GM19467 (cell line): ENCODE results near the gene RND1.

Experiments used
- ATAC-seq: cut with Tn5 transposase; IDR thresholded peaks from one replicate; pipeline ENCODE4 v1.9.1; 2021; ENCODE audit warnings: mild to moderate bottlenecking, moderate library complexity; ENCODE audit not compliant: unreplicated experiment

Gene RND1

GRCh38 chr12:48828841-48829575 is 36.7 kb downstream of the RND1 start:
- no peak for ATAC-seq

DNA sequence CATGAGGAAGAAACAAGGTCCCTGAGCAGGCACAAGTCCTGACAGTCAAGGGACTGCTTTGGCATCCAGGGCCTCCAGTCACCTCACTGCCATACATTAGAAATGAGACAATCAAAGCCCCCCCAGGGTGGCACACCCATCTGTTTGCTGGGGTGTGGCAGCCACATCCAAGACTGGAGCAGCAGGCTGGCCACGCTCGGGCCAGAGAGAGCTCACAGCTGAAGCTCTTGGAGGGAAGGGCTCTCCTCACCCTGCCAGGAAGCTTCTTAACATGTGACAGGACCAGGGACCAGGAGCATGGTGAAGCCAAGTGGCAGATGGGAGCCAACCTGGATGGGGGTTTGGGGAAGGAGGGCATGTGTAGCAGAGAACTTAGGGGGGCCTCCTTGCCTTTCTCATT is 37.4 kb downstream of the RND1 start:
- no peak for ATAC-seq

DNA sequence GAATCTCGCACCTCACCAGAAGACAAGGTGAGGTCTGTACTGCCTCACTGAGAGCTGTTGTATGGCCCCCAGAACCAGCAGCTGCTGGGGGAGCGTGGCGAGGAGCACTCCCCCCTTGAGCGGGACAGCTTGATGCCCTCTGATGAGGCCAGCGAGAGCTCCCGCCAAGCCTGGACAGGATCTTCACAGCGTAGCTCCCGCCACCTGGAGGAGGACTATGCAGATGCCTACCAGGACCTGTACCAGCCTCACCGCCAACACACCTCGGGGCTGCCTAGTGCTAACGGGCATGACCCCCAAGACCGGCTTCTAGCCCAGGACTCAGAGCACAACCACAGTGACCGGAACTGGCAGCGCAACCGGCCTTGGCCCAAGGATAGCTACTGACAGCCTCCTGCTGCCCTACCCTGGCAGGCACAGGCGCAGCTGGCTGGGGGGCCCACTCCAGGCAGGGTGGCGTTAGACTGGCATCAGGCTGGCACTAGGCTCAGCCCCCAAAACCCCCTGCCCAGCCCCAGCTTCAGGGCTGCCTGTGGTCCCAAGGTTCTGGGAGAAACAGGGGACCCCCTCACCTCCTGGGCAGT is 38.1 kb downstream of the RND1 start:
- no peak for ATAC-seq

- no peak for ATAC-seq
Observed at GRCh38 chr12:48827026-48827425, 38.6 kb downstream of the RND1 start.

DNA sequence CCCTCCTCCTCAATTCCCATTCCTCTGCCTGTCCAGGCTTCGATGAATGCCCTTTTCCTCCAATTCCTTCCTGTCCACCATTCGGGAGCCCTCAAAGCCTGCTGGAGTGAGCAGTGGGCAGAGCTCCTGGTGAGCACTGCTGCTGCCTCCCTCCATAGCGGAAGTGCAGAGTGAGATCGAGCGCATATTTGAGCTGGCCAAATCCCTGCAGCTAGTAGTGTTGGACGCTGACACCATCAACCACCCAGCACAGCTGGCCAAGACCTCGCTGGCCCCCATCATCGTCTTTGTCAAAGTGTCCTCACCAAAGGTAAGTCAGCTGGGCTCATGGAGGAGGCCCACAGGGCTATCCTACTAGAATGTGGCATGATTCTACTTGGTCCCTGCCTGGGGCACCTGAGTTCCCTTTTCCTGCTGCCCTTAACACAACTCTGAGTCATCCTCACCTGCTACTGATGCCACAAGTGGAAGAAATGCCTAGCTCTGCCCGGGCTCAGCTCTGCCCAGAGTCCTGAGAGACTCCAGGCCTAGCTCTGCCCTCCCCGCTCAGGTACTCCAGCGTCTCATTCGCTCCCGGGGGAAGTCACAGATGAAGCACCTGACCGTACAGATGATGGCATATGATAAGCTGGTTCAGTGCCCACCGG is 39.3 kb downstream of the RND1 start:
- ATAC-seq: no peak

- no peak for ATAC-seq
Observed at GRCh38 chr12:48824905-48825304, 40.8 kb downstream of the RND1 start.

DNA sequence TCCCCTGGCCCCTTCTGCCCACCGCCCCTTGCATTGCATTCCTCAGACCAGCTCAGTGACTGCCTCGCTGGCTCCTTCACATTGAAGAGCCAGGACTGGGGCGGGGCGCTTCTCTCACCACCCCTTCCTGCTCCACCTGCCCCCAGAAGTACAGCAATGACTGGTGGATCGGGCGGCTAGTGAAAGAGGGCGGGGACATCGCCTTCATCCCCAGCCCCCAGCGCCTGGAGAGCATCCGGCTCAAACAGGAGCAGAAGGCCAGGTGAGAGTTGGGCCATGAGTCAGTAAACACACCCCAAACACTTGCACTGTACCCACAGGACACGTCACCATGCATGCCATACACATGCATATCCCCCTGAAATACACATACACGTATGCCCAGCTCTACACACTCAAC is 41.6 kb downstream of the RND1 start:
- ATAC-seq: no peak

DNA sequence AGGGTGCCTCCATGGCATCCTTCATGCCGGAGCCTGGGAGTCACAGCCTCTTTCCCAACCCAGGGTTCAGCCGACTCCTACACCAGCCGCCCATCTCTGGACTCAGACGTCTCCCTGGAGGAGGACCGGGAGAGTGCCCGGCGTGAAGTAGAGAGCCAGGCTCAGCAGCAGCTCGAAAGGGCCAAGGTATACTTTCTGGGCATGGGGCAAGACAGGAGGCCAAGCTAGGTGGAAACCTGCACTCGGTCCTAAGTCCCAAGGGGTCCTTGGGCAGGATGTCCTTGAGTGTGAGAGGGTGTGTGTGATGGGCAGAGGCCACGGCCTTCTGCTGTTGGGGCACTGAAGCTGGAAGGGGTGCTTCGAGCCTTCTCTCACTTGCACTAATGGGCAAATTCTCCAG is 42.4 kb downstream of the RND1 start:
- no peak for ATAC-seq

DNA sequence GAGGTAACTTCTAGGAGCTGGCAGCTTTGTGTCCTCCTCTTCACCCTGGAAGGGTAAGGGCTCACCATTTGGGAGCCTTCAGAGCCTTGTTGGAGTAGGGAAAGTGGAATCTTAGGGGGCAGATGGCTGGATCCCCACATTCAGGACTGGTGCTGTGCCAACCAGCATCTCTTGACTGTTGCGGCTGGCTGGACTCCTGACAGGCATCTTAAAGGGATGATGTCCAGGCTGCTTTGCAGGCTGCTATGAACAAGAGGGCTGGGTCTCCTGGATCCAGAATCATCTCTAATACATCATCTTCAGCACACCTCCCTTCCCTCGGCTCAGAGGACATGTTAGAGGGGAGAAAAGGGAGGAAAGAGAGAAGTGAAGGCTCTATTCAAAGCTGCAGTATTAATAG is 43.0 kb downstream of the RND1 start:
- no peak for ATAC-seq

DNA sequence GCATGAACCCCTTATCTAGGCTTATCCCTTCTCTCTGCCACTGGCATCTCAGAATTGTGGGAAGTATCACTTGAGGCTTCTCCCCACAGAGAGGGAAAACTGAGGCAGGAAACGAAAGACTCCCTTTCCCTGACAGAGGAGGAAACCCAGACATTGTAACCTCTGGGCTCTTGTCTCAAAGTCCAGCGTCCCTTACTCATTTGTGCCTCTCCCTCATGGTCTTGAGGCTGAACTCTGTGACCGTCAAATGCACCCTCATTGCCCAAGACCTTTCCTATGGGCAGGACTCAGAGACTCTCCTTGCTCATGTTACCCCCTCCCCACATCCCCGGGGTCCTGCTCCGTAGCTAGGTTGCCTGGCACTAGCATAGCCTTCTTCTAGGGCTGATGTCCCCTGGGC is 43.5 kb downstream of the RND1 start:
- no peak for ATAC-seq

DNA sequence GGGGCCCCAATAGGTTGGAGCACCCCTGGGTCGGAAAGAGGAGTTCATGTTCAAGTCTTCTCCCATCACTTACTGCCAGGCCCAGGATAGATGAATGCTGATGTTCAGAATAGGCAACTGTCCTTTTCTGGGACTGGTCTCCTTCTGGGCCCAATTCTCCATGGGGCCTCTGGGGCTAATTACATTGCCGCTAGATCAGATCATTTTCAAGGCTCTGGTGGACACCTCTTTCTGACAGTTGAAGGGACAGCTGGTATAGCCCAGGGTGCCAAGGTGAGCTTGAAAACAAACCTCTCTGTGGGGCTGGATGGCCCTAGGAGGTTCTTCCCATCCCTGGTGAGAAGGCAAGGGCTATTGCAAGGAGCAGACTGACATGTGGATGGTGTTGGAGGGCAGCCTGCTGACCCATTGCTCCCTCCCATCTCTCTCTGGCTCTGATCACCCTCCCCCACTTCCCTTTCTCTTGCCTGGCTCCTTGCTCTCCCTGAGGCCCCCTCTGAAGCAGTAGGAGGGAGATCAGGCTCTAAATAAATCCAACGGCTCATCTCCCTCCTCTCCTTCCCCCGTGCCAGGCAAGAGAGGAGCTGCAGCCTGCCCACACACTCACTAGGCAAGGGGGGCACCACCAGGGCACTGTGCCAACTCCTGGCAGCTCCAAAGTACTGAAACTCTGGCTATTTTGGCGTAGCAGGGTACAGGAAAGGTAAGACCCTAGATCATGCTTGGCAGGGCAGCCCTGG is 45.5 kb downstream of the RND1 start:
- ATAC-seq: no peak

DNA sequence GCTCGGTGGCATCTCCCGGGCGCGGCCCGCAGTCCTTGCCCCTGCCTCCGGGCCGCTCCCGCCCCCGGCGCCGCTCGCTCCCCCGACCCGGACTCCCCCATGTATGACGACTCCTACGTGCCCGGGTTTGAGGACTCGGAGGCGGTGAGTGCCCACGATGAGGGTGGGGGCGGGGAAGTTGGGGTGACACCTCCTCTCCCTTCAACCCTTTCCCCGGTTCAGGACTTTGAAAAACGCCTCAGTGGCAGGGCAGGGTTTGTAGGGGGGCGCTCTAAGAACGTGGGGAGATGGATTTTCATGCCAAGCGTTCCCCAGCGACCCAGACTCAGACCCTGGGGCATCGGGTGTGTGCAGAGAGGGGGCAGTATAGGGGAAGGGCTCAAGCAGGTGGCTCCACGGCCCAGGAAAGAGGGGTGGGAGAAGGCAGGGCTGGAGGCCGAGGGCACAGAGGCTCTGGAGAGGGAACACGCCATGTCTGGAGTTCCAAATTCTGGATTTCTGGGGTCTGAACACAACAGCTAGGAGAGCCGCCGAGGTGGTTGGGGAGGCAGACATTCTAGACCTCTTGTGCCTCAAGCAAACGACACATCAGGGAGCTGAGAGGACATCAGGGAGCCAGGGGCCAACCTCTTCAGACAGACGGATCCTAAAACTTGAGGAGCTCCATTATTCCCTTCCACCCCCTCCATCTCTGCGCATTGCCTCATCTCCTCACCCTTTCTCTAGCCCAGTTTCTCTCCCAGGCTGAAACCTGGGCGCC is 46.7 kb downstream of the RND1 start:
- no peak for ATAC-seq

DNA sequence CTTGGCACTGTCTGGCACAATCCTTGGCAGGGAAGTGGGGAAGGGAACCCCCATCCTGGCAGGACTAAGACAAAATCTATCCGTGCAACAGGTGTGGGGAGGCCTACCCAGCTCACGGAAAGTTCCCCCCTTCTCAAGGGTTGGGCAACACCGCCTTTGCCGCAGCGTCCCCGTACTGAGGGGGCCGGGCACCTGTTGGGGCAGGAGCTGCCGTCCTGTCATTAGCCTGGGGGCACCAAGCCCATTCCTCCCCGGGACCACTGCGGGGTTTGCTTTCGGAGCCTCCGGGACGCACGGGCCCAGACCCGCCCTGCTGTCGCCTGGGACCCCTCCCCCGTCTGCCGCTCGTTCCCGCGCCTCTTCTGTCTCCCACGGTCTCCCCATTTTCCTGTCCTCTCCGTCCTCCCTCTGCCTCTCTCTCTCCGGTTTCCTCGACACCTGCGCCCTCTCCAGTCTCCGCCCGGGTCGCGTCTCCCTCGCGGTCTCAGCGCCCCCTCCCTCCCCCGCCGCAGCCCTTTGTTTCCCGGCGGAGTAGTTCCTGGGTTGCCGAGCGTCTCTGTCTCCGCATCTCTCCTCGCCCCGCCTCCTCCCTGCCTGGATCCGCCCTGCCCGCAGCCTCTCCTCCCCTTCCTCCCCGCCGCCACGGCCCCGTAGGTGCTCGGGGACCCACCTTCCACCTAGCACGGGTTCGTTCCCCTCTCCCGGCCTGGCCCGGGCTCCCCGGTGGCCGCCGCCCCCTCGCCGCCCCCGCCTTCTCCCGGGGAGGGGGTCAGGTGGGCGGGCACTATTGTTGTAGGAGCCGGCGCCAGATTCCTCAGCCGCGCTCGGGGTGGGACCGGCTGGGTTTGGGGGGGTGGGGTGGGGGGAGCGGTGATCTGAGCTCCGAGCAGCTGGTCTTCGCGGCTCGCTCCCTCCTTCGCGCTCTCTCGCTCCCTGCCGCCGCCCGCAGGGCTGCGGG is 47.5 kb downstream of the RND1 start, which contains the start of gene CACNB3:
TSS of gene CACNB3 (plus strand) at position 624 of the 958 bp plus-strand sequence. CDS start 434 bp downstream, outside the sequence.
- no peak for ATAC-seq

DNA sequence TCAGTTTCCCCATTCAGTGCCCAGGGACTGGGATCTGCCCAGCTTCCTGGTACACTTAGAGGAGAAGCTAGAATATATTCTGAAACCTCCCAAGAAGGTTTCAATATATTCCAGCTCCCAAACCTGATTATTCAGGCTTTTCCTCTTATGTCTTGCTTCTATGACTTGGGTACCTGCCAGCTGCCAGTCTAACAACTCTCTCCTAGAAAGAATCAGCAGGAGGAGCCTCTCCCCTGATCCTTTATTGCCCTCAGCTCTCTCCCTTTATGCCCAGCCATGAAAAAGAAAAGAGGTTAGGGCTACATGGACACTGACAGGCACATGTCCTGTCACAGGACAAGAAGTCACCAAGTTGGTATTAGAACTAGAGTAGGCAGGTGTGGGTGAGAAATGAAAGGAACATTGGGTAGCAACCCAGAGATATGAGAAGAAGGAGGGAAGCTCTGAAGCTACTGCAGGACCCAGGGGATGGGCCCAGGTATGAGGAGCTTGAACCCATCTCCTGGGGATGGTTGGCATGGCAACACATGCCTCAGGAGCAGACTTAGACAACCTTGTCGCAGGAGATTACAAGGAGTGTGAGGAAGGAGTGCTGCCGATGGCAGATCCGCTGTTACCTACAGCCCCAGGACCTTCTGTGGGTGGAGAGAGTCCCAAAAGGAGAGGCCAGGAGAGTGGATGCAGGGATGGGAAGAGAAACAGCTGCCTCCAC is 49.4 kb downstream of the RND1 start:
- ATAC-seq: no peak

DNA sequence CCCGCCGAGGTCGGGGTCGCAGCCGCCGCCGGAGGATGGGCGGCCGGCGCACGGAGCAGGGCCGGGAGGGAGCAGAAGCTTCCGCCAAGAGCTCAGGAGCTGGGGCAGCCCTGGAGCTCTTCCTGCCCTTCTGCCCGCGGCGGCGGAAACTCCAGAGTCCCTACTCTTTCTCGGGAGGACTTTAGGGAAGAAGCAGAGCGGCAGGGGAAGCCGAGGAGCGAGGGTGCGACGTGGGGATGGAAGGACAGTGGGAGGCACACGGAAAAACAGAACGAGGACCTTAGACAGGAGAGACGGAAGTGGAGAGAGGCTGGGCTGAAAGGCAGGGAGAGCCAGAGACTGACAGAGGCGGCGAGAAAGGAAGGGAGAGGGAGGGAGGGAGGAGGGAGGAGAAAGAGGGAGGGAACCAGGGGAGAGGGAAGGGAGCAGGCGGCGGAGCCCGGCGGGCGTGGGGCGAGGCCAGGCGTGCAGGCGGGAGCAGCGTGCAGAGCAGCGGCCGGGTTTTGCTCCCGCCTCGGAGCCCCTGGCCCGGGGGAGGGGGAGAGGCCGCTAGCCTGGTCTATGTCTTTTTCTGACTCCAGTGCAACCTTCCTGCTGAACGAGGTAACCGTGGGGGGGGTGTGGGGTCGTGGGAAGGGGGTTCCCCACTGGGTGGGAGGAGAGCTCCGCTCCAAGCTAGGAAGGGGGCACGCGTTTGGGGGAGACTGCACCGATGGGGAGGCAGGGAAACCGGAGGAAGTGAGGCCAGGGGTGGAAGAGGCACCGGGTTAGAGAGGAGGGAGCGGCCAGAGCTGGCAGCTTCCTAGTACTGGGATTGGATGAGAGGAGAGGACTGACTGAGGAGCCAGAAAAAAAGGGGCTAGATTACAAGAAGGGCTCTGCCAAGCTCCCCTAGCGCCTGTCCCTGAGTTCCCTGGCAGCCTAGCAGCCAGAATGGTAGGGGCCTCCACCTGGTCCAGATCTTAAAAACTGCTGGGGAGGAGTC is 50.3 kb downstream of the RND1 start:
- peak; percentile 19 for ATAC-seq

GRCh38 chr12:48814262-48815125 is 51.2 kb downstream of the RND1 start:
- peak; percentile 68 for ATAC-seq
